NCI-H146 (cell line): ENCODE results near the gene STRN4.
A peak's percentile ranks its signal among the peaks of the same experiment; 100 is the strongest.

Source experiments
- DNase-seq: peaks from one replicate; lab custom pipeline; 2025; lab: John Stamatoyannopoulos, UW

STRN4 gene

DNA sequence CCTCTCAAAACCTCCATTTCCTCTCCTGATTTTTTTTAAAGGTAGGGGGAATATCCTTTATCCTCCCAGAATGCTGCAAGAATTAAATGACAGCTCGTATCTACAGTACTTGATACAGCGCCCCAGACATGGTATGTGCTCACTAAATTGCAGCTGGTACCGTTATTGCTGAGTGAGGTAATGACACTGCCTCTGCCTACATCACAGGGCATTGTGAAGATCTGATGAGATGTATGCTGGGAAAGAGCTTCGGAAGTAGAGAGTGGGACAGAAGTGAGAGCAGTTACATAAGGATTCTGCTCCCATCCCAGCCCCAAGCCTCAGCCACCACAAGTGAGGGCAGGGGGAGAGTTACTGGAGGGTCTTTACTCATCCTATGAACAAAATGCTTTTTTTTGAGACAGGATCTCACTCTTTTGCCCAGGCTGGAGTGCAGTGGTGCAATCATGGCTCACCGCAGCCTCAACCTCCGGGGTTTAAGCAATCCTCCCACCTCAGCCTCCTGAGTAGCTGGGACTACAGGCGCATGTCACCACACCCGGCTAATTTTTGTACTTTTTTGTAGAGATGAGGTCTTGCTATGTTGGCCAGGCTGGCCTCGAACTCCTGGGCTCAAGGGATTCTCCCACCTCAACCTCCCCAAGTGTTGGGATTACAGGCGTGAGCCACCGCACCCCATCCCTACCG is 2.1 kb downstream of the STRN4 start:
- DNase-seq = no peak

DNA sequence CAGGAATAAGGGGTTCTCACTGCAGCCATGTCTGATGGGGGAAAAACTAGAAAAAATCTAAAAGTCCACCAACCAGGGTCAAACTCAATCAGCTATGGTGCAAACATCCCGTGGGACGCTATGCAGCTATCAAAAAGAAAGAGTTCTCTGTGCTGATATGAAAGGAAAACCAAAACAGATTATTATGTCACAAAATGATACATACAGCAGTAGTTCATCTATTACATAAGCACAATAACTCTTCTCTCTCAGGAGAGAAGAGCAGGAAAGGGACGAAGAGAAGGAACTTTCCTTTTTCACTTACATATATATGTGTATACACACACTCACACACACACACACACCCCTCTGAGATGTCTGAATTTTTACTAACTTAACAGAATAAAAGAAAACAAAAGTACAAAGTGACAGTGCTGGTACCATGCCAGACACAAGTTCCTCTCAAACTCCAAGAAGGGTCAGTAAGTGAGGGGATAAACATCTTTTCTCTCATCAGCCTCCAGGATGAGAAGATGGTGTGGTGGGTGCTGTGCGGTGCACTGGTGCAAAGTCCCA is 3.2 kb downstream of the STRN4 start:
- DNase-seq = no peak

- no peak for DNase-seq
These were observed 4.8 kb downstream of the STRN4 start for GRCh38 chr19:46741447-46741846.

GRCh38 chr19:46739290-46739771 is 6.9 kb downstream of the STRN4 start:
- DNase-seq = no peak

DNA sequence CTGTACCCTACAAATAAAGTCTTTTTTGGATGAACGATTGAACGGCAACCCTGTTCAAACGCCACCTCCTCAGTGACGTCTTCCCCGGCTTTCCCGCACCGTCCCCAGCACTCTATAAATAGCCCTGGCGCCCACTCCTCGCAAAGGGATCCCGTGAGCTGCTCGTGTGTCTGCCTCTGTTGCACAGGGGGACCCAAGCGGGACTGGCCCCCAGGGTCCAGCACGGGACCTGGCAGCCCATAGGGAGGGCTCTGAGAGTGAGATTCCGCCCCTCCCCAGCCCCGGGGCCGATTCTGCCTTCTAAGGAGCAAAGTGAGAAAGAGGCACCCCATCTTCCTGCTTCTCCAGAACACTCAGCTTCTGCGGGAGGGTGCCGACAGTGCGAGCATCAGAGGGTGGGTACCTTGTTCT is 8.5 kb downstream of the STRN4 start:
- DNase-seq = no peak

GRCh38 chr19:46737298-46737654 is 9.0 kb downstream of the STRN4 start:
- DNase-seq = no peak

- DNase-seq = no peak
These were observed 9.5 kb downstream of the STRN4 start for GRCh38 chr19:46736531-46737297.

DNA sequence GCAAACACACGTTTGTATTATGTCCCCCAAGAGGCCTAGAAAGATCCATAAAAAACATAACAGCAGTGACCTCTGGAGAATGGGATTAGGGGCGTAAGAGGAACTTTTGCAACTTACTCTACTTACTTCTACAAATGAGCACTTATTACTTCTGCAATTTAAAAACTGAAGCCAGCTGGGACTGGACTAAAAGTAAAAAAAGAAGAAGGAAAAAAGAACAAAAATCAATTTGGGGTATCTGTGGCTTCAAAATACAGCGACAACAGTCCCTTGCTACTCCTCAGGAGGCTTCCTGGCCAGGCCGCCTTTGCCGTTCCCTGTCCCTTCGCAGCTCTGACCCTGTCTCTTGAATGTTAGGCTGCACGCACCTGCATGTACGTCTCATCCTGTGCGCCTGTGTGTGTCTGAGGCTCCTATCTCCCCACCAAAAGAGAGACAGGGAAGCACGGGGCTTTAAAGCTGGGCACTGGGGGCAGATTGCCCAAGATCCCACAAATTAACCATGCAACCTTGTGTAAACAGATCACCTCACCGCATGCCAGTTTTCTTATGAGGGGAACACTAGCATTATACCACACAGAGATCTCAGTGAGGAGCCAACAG is 12.5 kb downstream of the STRN4 start:
- DNase-seq = no peak

GRCh38 chr19:46732966-46733689 is 13.1 kb downstream of the STRN4 start:
- no peak for DNase-seq

DNA sequence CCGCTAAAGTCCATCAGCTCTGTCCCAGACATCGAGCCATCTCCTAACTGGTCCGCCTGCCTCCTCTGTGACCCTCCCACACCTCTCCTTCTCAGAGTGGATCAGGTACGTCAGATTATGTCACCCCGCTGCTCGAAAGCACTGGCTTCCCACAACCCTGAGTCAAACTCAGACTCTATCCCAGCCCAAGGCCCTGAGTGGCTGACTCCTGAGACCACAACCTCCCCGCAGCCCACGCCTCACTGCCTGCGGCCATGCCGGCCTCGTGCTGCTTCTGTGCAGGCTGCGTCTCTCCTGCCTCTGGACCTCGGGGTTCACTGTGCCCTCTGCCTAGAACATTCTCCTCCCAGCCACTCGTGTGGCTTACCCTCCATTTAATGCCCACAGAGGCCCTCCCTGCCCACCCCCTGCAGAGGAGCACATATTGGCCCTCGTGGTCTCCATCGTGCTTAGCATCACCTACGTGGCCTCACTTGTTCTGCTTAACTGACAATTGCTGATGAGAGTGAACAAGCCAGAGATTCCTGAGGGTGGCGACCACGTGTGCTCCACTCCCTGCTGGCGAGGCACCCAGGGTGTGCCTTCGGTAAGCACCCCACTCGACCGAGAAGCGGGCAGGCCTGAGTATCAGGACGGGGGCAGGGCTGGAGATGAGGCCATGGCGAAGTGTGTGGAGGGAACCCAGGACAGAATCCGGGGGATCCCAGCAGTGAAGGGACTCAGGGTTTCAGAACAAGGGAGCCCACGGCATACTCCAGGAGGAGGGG is 13.9 kb downstream of the STRN4 start:
- no peak for DNase-seq

DNA sequence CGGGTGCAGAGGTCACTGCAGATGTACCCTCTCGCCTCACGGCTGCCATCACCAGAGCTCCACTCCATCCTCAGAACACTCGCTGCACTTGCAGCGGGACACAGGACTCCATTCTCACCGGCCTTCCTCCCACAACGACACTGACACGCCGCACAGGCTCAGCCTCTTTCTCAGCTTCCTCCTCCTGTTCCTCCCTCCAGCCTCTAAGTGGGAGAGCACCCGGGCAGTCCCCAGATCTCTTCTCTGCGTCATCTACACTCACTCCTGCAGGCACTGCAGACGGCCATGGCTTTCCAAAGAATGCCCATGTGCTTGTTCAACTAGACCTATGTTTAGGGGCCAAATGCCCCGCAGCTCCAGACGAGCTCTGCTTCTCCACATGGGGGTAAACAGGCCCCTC is 14.7 kb downstream of the STRN4 start:
- DNase-seq = no peak

- DNase-seq = no peak
These were observed 15.2 kb downstream of the STRN4 start for GRCh38 chr19:46731007-46731501.

- no peak for DNase-seq
These were observed 15.7 kb downstream of the STRN4 start for GRCh38 chr19:46730595-46730994.

- no peak for DNase-seq
These were observed 16.1 kb downstream of the STRN4 start for GRCh38 chr19:46730187-46730586.

DNA sequence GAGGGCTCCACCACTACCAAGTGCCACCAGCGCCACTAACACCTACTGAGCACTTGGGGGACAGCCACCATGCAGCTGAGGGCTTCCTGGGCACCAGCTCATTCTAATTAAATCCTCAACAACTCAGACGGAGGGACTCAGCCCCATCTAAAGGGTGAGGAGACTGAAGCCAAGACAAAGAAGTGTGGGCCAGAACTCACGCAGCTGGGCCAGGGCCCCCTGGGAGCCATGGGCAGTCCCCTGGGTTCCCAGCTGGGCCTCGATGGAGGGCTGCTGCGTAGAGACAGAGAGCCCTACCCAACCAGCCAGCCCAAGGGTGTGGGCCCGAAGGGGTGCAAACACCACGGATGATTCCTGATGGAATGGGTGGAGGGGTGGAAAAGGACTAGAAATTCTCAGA is 16.6 kb downstream of the STRN4 start:
- DNase-seq = no peak

DNA sequence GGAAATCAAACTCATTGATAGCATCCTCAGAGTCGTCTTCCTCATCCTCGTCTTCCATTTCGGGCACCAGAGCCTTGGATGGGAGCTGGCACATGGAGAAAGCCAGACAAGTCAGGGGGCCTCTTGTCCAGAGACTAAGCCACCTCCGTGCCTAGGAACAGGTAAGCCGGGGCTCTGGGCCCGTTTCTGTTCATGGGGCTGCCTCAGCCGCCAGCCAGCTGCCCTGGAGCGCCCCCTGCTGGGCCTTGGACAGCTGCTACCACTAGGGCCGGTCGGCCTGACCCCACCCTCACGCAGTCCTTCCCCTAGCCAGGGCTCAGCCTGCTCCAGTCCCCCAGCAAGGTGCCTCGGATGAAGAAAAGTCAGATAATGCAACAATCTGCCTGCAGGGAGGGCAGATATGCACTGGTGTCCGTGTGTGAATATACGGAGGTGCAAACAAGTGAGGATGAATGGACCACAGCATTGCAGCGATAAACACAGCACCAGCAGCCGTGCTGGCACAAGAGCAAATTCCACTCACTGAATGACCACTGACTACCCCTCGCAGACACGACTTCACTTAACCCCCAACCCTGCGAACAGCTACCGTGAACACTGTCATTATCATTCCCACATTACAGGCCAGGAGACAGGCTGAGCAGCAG is 17.4 kb downstream of the STRN4 start:
- DNase-seq = peak; percentile 53

DNA sequence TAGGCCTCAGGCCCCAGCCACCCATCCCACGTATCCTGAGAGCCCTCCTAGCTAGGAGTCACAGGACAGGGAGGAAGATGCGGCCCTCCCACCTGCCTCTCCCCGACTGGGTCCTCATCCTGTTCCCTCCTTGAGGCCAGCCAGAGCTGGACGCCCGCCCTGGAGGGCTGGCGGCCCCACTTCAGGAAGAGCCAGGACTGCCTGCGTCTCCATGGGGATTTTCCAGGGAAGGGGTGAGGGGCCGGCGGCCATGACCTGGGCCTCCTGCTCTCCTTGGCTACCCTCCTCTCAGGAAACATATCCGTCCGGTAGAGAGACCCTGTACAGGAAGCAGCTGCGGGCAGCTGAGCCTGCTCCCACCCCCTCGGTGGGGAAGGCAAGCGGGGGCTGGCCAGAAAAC is 18.0 kb downstream of the STRN4 start:
- DNase-seq = no peak

GRCh38 chr19:46727757-46728156 is 18.5 kb downstream of the STRN4 start:
- no peak for DNase-seq

- DNase-seq = no peak
These were observed 19.2 kb downstream of the STRN4 start for GRCh38 chr19:46726971-46727501.

- DNase-seq = no peak
These were observed 19.7 kb downstream of the STRN4 start for GRCh38 chr19:46726551-46726950.
